Brain microvascular endothelial cell (primary cell): ENCODE measurements around the gene CDK14.
A peak's percentile ranks its signal among the peaks of the same experiment; 100 is the strongest.

Source experiments
- DNase-seq: peaks from one replicate; pipeline ENCODE4 v3.0.0-alpha.2; 2020
- H3K27ac ChIP-seq: fragments of 250-450 bp; sonication (Bioruptor Pico); 2 replicates; pipeline ENCODE4 v1.5.1; 2020; ENCODE audit warnings: mild to moderate bottlenecking, moderate library complexity
- H3K27me3 ChIP-seq: fragments of 250-450 bp; sonication (Bioruptor Pico); replicated peaks from 2 replicates; pipeline ENCODE4 v1.5.1; 2020; ENCODE audit warnings: mild to moderate bottlenecking
- H3K36me3 ChIP-seq: fragments of 250-450 bp; sonication (Bioruptor Pico); replicated peaks from 2 replicates; pipeline ENCODE4 v1.5.1; 2020; ENCODE audit warnings: mild to moderate bottlenecking
- H3K4me3 ChIP-seq: 2 replicates; pipeline ENCODE4 v1.5.1; 2011; ENCODE audit warnings: low read depth, mild to moderate bottlenecking, control low read depth, low read length, moderate library complexity
- CTCF ChIP-seq: IDR thresholded peaks from 2 replicates; pipeline ENCODE4 v1.5.1; 2011; ENCODE audit warnings: low read depth, mild to moderate bottlenecking, moderate library complexity, low read length, control low read depth, inconsistent platforms; ENCODE audit errors: missing control alignments
- in situ Hi-C: cut with HindIII; loops from 2 replicates; pipeline ENCODE4 v1.10.0; 2017; ENCODE audit warnings: low sequenced_read_pairs, low pct_ligation_motif_present

CDK14 gene

GRCh38 chr7:91085175-91085574 lies 489.1 kb downstream of the CDK14 start:
- no peaks in the 10 kb centered on the region for H3K27me3 ChIP-seq
- no peak for DNase-seq
- in situ Hi-C loops = loop anchor here (25.0 kb wide), 1 partner anchor 702 kb away; no protein-coding TSS in a partner anchor
- H3K36me3 ChIP-seq = no peaks in the 10 kb centered on the region
- H3K4me3 ChIP-seq = no peak overlapping the region
- no peak for TF ChIP-seq CTCF
- no peak overlapping the region for H3K27ac ChIP-seq

- H3K36me3 ChIP-seq = no peaks in the 10 kb centered on the region
- H3K27ac ChIP-seq = no peak overlapping the region
- H3K27me3 ChIP-seq = no peaks in the 10 kb centered on the region
- in situ Hi-C loops = loop anchor here (25.0 kb wide), 1 partner anchor 701 kb away; no protein-coding TSS in a partner anchor
- no peak for TF ChIP-seq CTCF
- H3K4me3 ChIP-seq = no peak overlapping the region
- no peak for DNase-seq
These were observed 490.1 kb downstream of the CDK14 start for GRCh38 chr7:91086200-91086599.

- Histone ChIP-seq H3K27me3 (no peaks in the 10 kb centered on the region), H3K4me3 (no peak overlapping the region), H3K27ac (no peak overlapping the region), H3K36me3 (no peaks in the 10 kb centered on the region)
- TF ChIP-seq CTCF = no peak
- DNase-seq = no peak
- in situ Hi-C loops = loop anchor here (25.0 kb wide), 1 partner anchor 699 kb away; no protein-coding TSS in a partner anchor
These were observed 492.0 kb downstream of the CDK14 start for GRCh38 chr7:91088156-91088555.

- DNase-seq = no peak
- no peak overlapping the region for H3K4me3 ChIP-seq
- H3K27ac ChIP-seq = no peak overlapping the region
- TF ChIP-seq CTCF = no peak
- no peaks in the 10 kb centered on the region for H3K36me3 ChIP-seq
- no peaks in the 10 kb centered on the region for H3K27me3 ChIP-seq
- in situ Hi-C loops = loop anchor here (25.0 kb wide), 1 partner anchor 699 kb away; no protein-coding TSS in a partner anchor
These were observed 492.6 kb downstream of the CDK14 start for GRCh38 chr7:91088691-91089090.

- DNase-seq = no peak
- Histone ChIP-seq H3K36me3 (no peaks in the 10 kb centered on the region), H3K27me3 (no peaks in the 10 kb centered on the region), H3K4me3 (peak overlapping the region; percentile 9), H3K27ac (no peak overlapping the region)
- in situ Hi-C loops = loop anchor here (25.0 kb wide), 1 partner anchor 698 kb away; no protein-coding TSS in a partner anchor
- TF ChIP-seq CTCF = peak; percentile 71
These were observed 493.4 kb downstream of the CDK14 start for GRCh38 chr7:91089382-91089963.

- Histone ChIP-seq H3K27ac (no peak overlapping the region), H3K27me3 (no peaks in the 10 kb centered on the region), H3K36me3 (no peaks in the 10 kb centered on the region), H3K4me3 (no peak overlapping the region)
- TF ChIP-seq CTCF = no peak
- in situ Hi-C loops = loop anchor here (25.0 kb wide), 1 partner anchor 697 kb away; no protein-coding TSS in a partner anchor
- DNase-seq = no peak
These were observed 494.6 kb downstream of the CDK14 start for GRCh38 chr7:91090684-91091083.
